ENCODE results near the gene RGS11. TPM values are rescaled to one million over a fixed set of nuclear protein-coding genes. Genes with fewer than 3 reads are reported as not detected.

Gene RGS11
- total RNA-seq, 2 donors from 2014 or later: 2.9 to 4.0 TPM

DNA sequence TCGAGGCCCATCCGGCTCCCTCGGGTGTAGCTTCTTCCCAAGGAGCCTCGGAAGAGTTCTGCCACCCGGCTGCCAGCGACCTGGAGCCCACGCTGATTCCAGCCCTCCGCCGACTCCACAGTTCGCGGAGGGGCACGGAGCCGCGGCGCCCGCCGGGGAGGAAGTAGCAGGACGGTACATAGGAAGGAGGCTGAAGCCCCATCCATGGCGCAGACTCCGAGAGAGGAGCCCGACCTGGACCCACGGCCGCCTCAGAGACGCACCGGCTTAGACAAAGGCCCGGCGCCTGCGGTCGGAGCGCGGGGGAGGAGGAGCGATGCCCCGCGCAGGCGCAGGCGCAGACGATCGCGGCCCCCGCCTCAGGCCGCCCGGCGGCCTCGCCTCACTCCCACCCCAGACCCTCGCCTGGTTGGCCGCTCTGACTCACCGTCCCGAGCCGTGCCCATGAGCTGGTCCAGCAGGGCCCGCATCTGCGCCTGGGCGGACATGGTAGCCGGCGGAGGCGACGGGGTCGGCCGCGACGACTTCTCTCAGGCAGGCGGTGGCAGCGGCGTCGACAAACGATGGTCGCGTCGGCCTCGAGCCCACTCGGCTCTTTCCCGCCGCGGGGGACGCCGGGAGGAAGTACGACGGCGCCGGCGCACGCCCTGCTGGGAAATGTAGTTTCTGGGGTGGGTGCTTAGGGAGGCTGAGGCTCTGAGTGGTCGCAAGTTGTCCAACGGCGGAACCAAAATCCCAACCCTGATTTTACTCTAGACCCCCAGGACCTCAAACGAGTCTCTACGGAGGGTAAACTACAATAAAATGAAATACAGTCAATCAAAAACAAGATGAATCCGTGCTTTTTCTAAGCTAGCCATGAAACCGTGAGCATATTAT is 46.7 kb downstream of the RGS11 start, which contains the start of gene LUC7L:
Gene LUC7L (minus strand): TSS at position 598 of the 879 bp plus-strand sequence. CDS start 110 bp downstream, at position 488.
- H3K9me3 ChIP-seq: no peaks in the 10 kb centered on the region
- H3K4me1 ChIP-seq: peaks cover 9% of the 10 kb centered on the region
- H3K27me3 ChIP-seq: no peaks in the 10 kb centered on the region
- no peaks in the 10 kb centered on the region for H3K36me3 ChIP-seq
- DNase-seq: peak; percentile 91
- peak within 1 kb of the TSS; percentile 95 for H3K27ac ChIP-seq
- intact Hi-C loops (cut with DNase I): loop anchor here (10.0 kb wide), 1 partner anchor 136 kb away; no protein-coding TSS in a partner anchor
- H3K4me3 ChIP-seq: peak within 1 kb of the TSS; percentile 75
- peak within 1 kb of the TSS; percentile 90 to 94 for H3K9ac ChIP-seq (ENCODE audit: low read depth in 2 of 2, low read length in 2 of 2)
- TF ChIP-seq CTCF (IDR thresholded peaks at IDR 0.05): no peak

DNA sequence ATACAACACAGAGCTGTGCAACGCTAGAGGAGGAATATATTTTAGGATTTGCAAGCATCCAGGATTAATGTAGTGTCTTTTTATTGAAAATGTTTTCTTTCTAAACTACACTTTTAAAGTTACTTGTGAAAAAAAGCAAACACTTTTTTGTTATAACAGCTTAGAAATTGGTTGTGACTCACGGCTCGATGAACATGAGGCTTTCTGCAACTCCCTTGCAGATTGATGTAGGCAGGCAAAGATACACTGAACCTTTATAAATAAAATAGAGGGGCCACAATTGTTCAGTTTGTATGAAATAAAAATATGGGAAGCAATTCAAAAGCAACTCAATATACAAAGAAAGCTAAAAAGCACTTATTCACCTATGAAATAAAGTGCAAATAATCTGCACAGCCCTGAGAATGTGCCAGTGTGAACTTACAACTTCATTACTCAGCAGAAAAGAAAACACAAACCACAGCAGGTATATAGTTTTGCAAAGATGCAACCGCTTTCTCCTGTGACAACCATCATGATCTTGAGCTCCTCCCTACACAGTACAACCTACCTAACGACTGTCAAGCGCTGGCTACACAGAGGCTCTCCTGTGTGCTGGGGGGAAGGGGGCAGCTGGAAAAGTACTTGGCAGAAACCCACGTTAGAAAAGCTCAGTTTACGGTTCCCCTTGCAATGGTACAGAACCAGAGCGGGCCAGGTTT is 47.4 kb downstream of the RGS11 start:
- H3K9me3 ChIP-seq: no peaks in the 10 kb centered on the region
- no peaks in the 10 kb centered on the region for H3K27me3 ChIP-seq
- peak overlapping the region; percentile 75 for H3K4me3 ChIP-seq
- peak overlapping the region; percentile 90 to 94 for H3K9ac ChIP-seq (ENCODE audit: low read depth in 2 of 2, low read length in 2 of 2)
- DNase-seq: no peak
- peaks cover 9% of the 10 kb centered on the region for H3K4me1 ChIP-seq
- no peak for TF ChIP-seq CTCF (IDR thresholded peaks at IDR 0.05)
- H3K27ac ChIP-seq: peak overlapping the region; percentile 95
- intact Hi-C loops (cut with DNase I): loop anchor here (10.0 kb wide), 1 partner anchor 136 kb away; no protein-coding TSS in a partner anchor
- H3K36me3 ChIP-seq: no peaks in the 10 kb centered on the region

- peaks cover 7% of the 10 kb centered on the region for H3K36me3 ChIP-seq
- no peak for DNase-seq
- H3K27ac ChIP-seq: no peak overlapping the region
- no peaks in the 10 kb centered on the region for H3K27me3 ChIP-seq
- intact Hi-C loops (cut with DNase I): loop anchor here (10.0 kb wide), 1 partner anchor 145 kb away; no protein-coding TSS in a partner anchor
- no peaks in the 10 kb centered on the region for H3K9me3 ChIP-seq
- no peak for TF ChIP-seq CTCF (IDR thresholded peaks at IDR 0.05)
- no peak overlapping the region for H3K9ac ChIP-seq (ENCODE audit: low read depth in 2 of 2, low read length in 2 of 2)
- no peaks in the 10 kb centered on the region for H3K4me1 ChIP-seq
- H3K4me3 ChIP-seq: no peak overlapping the region
Observed at GRCh38 chr16:220021-220420, 55.7 kb downstream of the RGS11 start.

Other genes with a start within 250 kb of the RGS11 start
- gene POLR3K, start 222.3 kb downstream of the RGS11 start, total RNA-seq: 10 to 100 TPM in 1 of 2 donors, 1 to 10 TPM in 1; 8.5 to 23.6 TPM
- gene SNRNP25, start 222.1 kb downstream of the RGS11 start, total RNA-seq: 10 to 100 TPM; 20.6 to 48.3 TPM
- gene RHBDF1, start 203.3 kb downstream of the RGS11 start, total RNA-seq: 10 to 100 TPM; 28.6 to 35.3 TPM
- gene MPG, start 197.7 kb downstream of the RGS11 start, total RNA-seq: 10 to 100 TPM; 39.3 to 42.1 TPM
- 10 to 100 TPM; 13.4 to 26.4 TPM for gene NPRL3, start 137.3 kb downstream of the RGS11 start, total RNA-seq
- 1 to 10 TPM in 1 of 2 donors, not detected in 1; 1.4 TPM for gene HBZ, start 123.3 kb downstream of the RGS11 start, total RNA-seq
- gene HBM, start 110.0 kb downstream of the RGS11 start, total RNA-seq: not detected
- 10 to 100 TPM in 1 of 2 donors, 1 to 10 TPM in 1; 3.5 to 64.9 TPM for gene HBA2, start 103.1 kb downstream of the RGS11 start, total RNA-seq
- gene HBA1, start 99.3 kb downstream of the RGS11 start, total RNA-seq: 10 to 100 TPM in 1 of 2 donors, 1 to 10 TPM in 1; 7.4 to 50.3 TPM
- gene HBQ1, start 95.5 kb downstream of the RGS11 start, total RNA-seq: not detected
- 10 to 100 TPM; 37.1 to 55.4 TPM for gene LUC7L, start 46.5 kb downstream of the RGS11 start, total RNA-seq
- gene FAM234A, start 41.1 kb downstream of the RGS11 start, total RNA-seq: 100 to 1,000 TPM; 105 to 124 TPM
- gene ARHGDIG, start 4.6 kb upstream of the RGS11 start, total RNA-seq: 10 to 100 TPM in 1 of 2 donors, 1 to 10 TPM in 1; 1.8 to 20.0 TPM
- gene PDIA2, start 7.2 kb upstream of the RGS11 start, total RNA-seq: 1 to 10 TPM; 1.4 to 2.6 TPM
- 10 to 100 TPM; 33.4 to 34.3 TPM for gene AXIN1, start 76.8 kb upstream of the RGS11 start, total RNA-seq
- gene MRPL28, start 94.6 kb upstream of the RGS11 start, total RNA-seq: 10 to 100 TPM; 59.4 to 75.4 TPM
- gene PGAP6, start 106.0 kb upstream of the RGS11 start, total RNA-seq: 100 to 1,000 TPM in 1 of 2 donors, 10 to 100 TPM in 1; 99.6 to 102 TPM
- 10 to 100 TPM; 38.3 to 63.6 TPM for gene NME4, start 121.3 kb upstream of the RGS11 start, total RNA-seq
- 10 to 100 TPM; 31.3 to 50.2 TPM for gene DECR2, start 125.9 kb upstream of the RGS11 start, total RNA-seq
- 10 to 100 TPM; 20.9 to 22.3 TPM for gene RAB11FIP3, start 149.7 kb upstream of the RGS11 start, total RNA-seq